CD4-positive, alpha-beta T cell (primary cell): ENCODE results near the gene XPC. TPM values are rescaled to one million over a fixed set of nuclear protein-coding genes. Genes with fewer than 3 reads are reported as not detected.

ENCODE experiments used
- ATAC-seq: fragments of 200-7000 bp; cut with Tn5 transposase; one replicate; pipeline ENCODE4 v1.10.0; 2022; ENCODE audit warnings: mild to moderate bottlenecking; ENCODE audit not compliant: poor library complexity
- CTCF ChIA-PET: fragments of 350-600 bp; sonication (Branson Sonifier 250); formaldehyde crosslinking; loops from one replicate; lab custom pipeline; 2021; ENCODE audit warnings: antibody characterized with exemption, inconsistent platforms; lab: Charles Lee
- POLR2A ChIA-PET: fragments of 350-600 bp; sonication (Branson Sonifier 250); formaldehyde crosslinking; loops from one replicate; lab custom pipeline; 2021; ENCODE audit warnings: antibody characterized with exemption, inconsistent platforms; lab: Charles Lee
- DNase-seq, 14 experiments: peaks; one replicate each; pipeline ENCODE4 v3.0.0-alpha.2; 2013 to 2020; ENCODE audit warnings: mixed read lengths in 2 of 14
- H3K27ac ChIP-seq, 2 donors: one replicate each; pipeline versions ENCODE4 v1.5.1 to v1.7.0; 2013; ENCODE audit warnings: low read length in 2 of 2, low read depth in 1 of 2, mild to moderate bottlenecking in 1 of 2
- H3K27me3 ChIP-seq, 2 experiments: 1 replicate in 1 of 2; 2 replicates in 1 of 2; pipeline versions ENCODE4 v1.6.1 to v1.7.0; 2013; ENCODE audit warnings: low read length in 2 of 2, control low read depth in 1 of 2, mild to moderate bottlenecking in 1 of 2, moderate library complexity in 1 of 2; ENCODE audit not compliant: insufficient read depth in 2 of 2, control insufficient read depth in 1 of 2
- H3K36me3 ChIP-seq: one replicate; pipeline ENCODE4 v1.6.1; 2013; ENCODE audit warnings: low read length, control low read depth; ENCODE audit not compliant: insufficient read depth
- H3K4me1 ChIP-seq: one replicate; pipeline ENCODE4 v1.6.1; 2013; ENCODE audit warnings: low read length, control low read depth; ENCODE audit not compliant: insufficient read depth
- H3K4me3 ChIP-seq: one replicate; pipeline ENCODE4 v1.5.1; 2013; ENCODE audit warnings: mild to moderate bottlenecking, low read length, moderate library complexity
- H3K9me3 ChIP-seq, 2 experiments: 1 replicate in 1 of 2; 2 replicates in 1 of 2; pipeline versions ENCODE4 v1.6.1 to v1.7.0; 2013; ENCODE audit warnings: low read length in 2 of 2, mild to moderate bottlenecking in 2 of 2, control low read depth in 1 of 2, moderate library complexity in 1 of 2; ENCODE audit not compliant: control insufficient read depth in 1 of 2, insufficient read depth in 1 of 2
- H3K27ac Mint-ChIP-seq: one replicate; pipeline ENCODE4 v1.8.0; 2020; ENCODE audit warnings: mixed read lengths
- H3K27me3 Mint-ChIP-seq: one replicate; pipeline ENCODE4 v1.8.0; 2021; ENCODE audit warnings: mixed read lengths
- H3K36me3 Mint-ChIP-seq: one replicate; pipeline ENCODE4 v1.8.0; 2021; ENCODE audit warnings: low read depth, mixed read lengths
- H3K4me1 Mint-ChIP-seq: one replicate; pipeline ENCODE4 v1.8.0; 2021; ENCODE audit warnings: low read depth, mixed read lengths
- H3K4me3 Mint-ChIP-seq: one replicate; pipeline ENCODE4 v1.8.0; 2020; ENCODE audit warnings: mild to moderate bottlenecking, mixed read lengths
- H3K9me3 Mint-ChIP-seq: one replicate; pipeline ENCODE4 v1.8.0; 2020; ENCODE audit warnings: mixed read lengths
- intact Hi-C, 2 experiments: fragments of 100-400 bp; cut with DNase I in 1 of 2; cut with micrococcal nuclease in 1 of 2; formaldehyde crosslinking; loops; one replicate each; pipeline versions ENCODE4 v1.15.1 to v1.9.0; 2023 to 2025; cut with DNase I, micrococcal nuclease
- total RNA-seq, 174 experiments: library from RNA in 2 of 174; stranded (reverse) in 2 of 174; gene quantifications; one replicate each; pipeline ENCODE4 v1.2.3 and lab custom pipeline; 2021 to 2026
- TF ChIP-seq, protein P1 (sequence below): fragments of 200-600 bp; IDR thresholded peaks from one replicate; pipeline ENCODE4 v1.8.0; 2022; ENCODE audit warnings: antibody characterized with exemption, mild to moderate bottlenecking

The XPC gene
- total RNA-seq, 2 experiments from 2014 or later: 59.2 to 65.1 TPM

DNA sequence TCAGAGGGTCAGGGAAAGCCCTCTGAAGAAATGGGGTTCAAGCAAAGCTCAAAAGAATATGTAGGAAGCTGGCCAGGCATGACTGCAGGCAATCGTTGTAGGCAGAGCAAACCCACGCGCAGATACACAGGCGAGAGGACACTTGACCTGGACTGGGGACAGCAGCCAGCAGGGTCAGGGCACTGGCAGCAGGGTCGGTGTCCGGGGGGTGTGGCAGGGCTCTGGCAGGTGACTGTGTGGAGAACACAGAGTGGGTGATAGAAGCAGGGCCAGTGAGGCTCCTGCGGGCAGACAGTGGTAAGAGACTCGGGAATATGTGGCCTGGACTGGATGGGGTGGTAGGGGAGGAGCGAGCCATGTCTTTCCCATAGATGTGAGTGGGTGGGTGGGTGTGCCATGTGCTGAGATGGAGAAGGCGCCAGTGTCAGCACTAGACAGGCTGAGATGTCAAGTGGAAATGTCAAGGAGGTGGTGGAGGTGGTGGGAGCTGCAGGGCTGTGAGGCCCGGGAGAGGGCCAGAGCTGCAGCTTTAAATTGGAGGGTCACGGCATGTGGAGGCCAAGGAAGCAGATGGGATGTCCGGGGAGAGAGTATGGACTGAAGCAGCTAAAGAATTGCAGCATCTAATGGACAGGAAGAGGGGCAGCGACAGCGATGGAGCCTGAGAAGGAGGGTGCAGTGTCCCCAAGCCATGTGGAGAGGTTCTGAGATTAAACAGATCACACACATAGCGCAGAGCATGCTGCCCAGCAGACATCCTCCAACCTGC is 40.1 kb downstream of the XPC start:
- peaks cover 80% of the 10 kb centered on the region for H3K36me3 ChIP-seq
- H3K4me1 Mint-ChIP-seq: peaks cover 35% of the 10 kb centered on the region
- no peaks in the 10 kb centered on the region for H3K27me3 Mint-ChIP-seq
- no peaks in the 10 kb centered on the region for H3K9me3 Mint-ChIP-seq
- no peaks in the 10 kb centered on the region for H3K27me3 ChIP-seq
- no peak for DNase-seq
- TF ChIP-seq, protein P1, sequence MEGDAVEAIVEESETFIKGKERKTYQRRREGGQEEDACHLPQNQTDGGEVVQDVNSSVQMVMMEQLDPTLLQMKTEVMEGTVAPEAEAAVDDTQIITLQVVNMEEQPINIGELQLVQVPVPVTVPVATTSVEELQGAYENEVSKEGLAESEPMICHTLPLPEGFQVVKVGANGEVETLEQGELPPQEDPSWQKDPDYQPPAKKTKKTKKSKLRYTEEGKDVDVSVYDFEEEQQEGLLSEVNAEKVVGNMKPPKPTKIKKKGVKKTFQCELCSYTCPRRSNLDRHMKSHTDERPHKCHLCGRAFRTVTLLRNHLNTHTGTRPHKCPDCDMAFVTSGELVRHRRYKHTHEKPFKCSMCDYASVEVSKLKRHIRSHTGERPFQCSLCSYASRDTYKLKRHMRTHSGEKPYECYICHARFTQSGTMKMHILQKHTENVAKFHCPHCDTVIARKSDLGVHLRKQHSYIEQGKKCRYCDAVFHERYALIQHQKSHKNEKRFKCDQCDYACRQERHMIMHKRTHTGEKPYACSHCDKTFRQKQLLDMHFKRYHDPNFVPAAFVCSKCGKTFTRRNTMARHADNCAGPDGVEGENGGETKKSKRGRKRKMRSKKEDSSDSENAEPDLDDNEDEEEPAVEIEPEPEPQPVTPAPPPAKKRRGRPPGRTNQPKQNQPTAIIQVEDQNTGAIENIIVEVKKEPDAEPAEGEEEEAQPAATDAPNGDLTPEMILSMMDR: no peak
- no peak overlapping the region for H3K27ac ChIP-seq
- H3K9me3 ChIP-seq: no peaks in the 10 kb centered on the region
- H3K27ac Mint-ChIP-seq: peak overlapping the region; percentile 76
- ChIA-PET POLR2A (interaction anchor here (0.6 to 1.7 kb wide), 2 partner anchors 14 to 23 kb away, joined by 3 to 4 read pairs; partner anchors contain the start of gene CHCHD4), CTCF (no interaction called here)
- no peak overlapping the region for H3K4me3 ChIP-seq
- ATAC-seq: no peak
- intact Hi-C loops: no loop called here
- H3K4me1 ChIP-seq: peaks cover 33% of the 10 kb centered on the region
- peaks cover 79% of the 10 kb centered on the region for H3K36me3 Mint-ChIP-seq
- H3K4me3 Mint-ChIP-seq: no peak overlapping the region

DNA sequence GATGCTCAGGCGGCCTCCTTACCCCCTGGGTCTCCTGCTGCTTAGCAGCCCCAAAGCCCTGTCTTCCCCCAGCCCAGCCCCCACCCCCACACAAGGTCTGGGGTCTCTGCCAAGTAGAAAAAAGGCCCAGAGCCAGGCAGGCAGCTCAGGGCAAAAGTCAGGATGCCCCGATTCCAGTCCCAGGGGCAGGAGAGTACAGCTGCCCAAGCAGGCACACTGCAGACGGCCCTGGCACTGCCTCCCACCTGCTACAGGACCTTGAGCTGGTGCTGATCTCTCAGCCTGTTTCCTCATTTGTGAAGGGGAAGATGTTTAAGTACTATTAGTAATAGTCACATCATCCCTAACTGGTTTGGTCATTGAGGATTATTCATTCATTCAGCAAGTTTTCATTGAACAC is 41.0 kb downstream of the XPC start:
- CTCF ChIA-PET: no interaction called here
- no peak overlapping the region for H3K4me3 Mint-ChIP-seq
- Histone ChIP-seq H3K4me3 (no peak overlapping the region), H3K36me3 (peaks cover 89% of the 10 kb centered on the region), H3K27me3 (no peaks in the 10 kb centered on the region), H3K4me1 (peaks cover 25% of the 10 kb centered on the region), H3K27ac (no peak overlapping the region), H3K9me3 (no peaks in the 10 kb centered on the region)
- ATAC-seq (no peak), DNase-seq (no peak)
- no peak overlapping the region for H3K27ac Mint-ChIP-seq
- no peaks in the 10 kb centered on the region for H3K27me3 Mint-ChIP-seq
- intact Hi-C loops: no loop called here
- TF ChIP-seq, protein P1: no peak
- H3K9me3 Mint-ChIP-seq: no peaks in the 10 kb centered on the region
- POLR2A ChIA-PET: interaction anchor here (0.9 kb wide), 1 partner anchor 13 kb away, joined by 6 read pairs; the partner anchor contains the start of genes CHCHD4 and TMEM43
- H3K4me1 Mint-ChIP-seq: peaks cover 26% of the 10 kb centered on the region
- peaks cover 80% of the 10 kb centered on the region for H3K36me3 Mint-ChIP-seq

DNA sequence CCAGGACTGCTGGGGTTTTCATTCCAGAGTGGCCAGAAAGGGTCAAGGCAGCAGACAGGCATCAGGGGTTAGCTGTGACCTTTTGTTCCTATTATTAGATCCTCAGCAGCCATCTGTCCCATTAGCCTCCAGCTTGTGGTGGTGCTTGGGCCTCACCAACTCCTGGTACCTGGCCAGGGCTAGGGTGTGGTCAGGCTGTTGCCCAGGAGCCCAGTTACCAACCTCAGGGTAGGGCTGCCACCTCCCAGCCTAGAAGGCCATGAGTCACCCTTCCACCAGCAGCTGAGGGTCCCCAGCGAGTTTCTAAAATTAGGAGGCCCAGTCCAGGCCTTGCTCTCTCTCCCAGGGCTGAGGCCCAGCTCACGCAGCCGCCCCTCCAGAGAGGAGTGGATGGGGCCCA is 41.4 kb downstream of the XPC start:
- TF ChIP-seq, protein P1: no peak
- no peaks in the 10 kb centered on the region for H3K27me3 Mint-ChIP-seq
- no peak overlapping the region for H3K27ac Mint-ChIP-seq
- Histone ChIP-seq H3K4me1 (peaks cover 22% of the 10 kb centered on the region), H3K9me3 (no peaks in the 10 kb centered on the region), H3K27ac (no peak overlapping the region), H3K27me3 (no peaks in the 10 kb centered on the region), H3K4me3 (no peak overlapping the region), H3K36me3 (peaks cover 92% of the 10 kb centered on the region)
- no peak overlapping the region for H3K4me3 Mint-ChIP-seq
- H3K4me1 Mint-ChIP-seq: peaks cover 22% of the 10 kb centered on the region
- H3K36me3 Mint-ChIP-seq: peaks cover 80% of the 10 kb centered on the region
- DNase-seq (no peak), ATAC-seq (no peak)
- ChIA-PET POLR2A (interaction anchor here (0.9 kb wide), 1 partner anchor 12 kb away, joined by 6 read pairs; the partner anchor contains the start of genes CHCHD4 and TMEM43), CTCF (no interaction called here)
- intact Hi-C loops: no loop called here
- H3K9me3 Mint-ChIP-seq: no peaks in the 10 kb centered on the region
